ENCODE results near the gene ANXA1. TPM values are rescaled to one million over a fixed set of nuclear protein-coding genes. Genes with fewer than 3 reads are reported as not detected.

Gene ANXA1
- total and polyA plus RNA-seq, 4 donors: 4.8 to 28.6 (median 14.5) TPM

- DNase-seq (ENCODE audit: low spot score): no peak
- Histone ChIP-seq H3K4me1 (ENCODE audit: control insufficient read depth in 4 of 4, insufficient read depth in 4 of 4, low read length in 3 of 4) (no peaks in the 10 kb centered on the region), H3K9ac (ENCODE audit: low read depth in 1 of 2, low read length in 2 of 2) (no peak overlapping the region), H3K4me3 (ENCODE audit: low read depth in 1 of 3, low read length in 3 of 3) (no peak overlapping the region), H3K9me3 (ENCODE audit: control insufficient read depth in 4 of 4, low read length in 3 of 4) (no peaks in the 10 kb centered on the region), H3K27me3 (ENCODE audit: control insufficient read depth in 4 of 4, insufficient read depth in 4 of 4, low read length in 3 of 4) (no peaks in the 10 kb centered on the region), H3K36me3 (ENCODE audit: control insufficient read depth in 4 of 4, insufficient read depth in 3 of 4, low read depth in 1 of 4, low read length in 3 of 4) (no peaks in the 10 kb centered on the region), H3K27ac (ENCODE audit: low read depth in 1 of 2, low read length in 2 of 2) (no peak overlapping the region)
- 94% methylated on average over 3 of the region's 3 CpGs for WGBS
- TF ChIP-seq ATF3 (IDR thresholded peaks at IDR 0.05): no peak
- TF ChIP-seq YY1 (IDR thresholded peaks at IDR 0.05): no peak
- TF ChIP-seq JUND (IDR thresholded peaks at IDR 0.05): no peak
- TF ChIP-seq FOXA1 (IDR thresholded peaks at IDR 0.05): no peak
- TF ChIP-seq HNF4A (conservative IDR thresholded peaks at IDR 0.05): no peak
- TF ChIP-seq GABPA (IDR thresholded peaks at IDR 0.05 in 1 of 2, conservative IDR thresholded peaks at IDR 0.05 in 1 of 2): no peak
- TF ChIP-seq SP1 (IDR thresholded peaks at IDR 0.05): no peak
- no peak for TF ChIP-seq ZBTB33 (IDR thresholded peaks at IDR 0.05)
- TF ChIP-seq REST (IDR thresholded peaks at IDR 0.05): no peak
- TF ChIP-seq FOXA2 (IDR thresholded peaks at IDR 0.05): no peak
- TF ChIP-seq NR2F2 (IDR thresholded peaks at IDR 0.05): no peak
- TF ChIP-seq RAD21 (IDR thresholded peaks at IDR 0.05): no peak
- no peak for TF ChIP-seq EGR1 (IDR thresholded peaks at IDR 0.05; ENCODE audit: low read depth in 2 of 2)
- TF ChIP-seq, protein P1, sequence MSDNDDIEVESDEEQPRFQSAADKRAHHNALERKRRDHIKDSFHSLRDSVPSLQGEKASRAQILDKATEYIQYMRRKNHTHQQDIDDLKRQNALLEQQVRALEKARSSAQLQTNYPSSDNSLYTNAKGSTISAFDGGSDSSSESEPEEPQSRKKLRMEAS (IDR thresholded peaks at IDR 0.05): no peak
- TF ChIP-seq, protein P2, sequence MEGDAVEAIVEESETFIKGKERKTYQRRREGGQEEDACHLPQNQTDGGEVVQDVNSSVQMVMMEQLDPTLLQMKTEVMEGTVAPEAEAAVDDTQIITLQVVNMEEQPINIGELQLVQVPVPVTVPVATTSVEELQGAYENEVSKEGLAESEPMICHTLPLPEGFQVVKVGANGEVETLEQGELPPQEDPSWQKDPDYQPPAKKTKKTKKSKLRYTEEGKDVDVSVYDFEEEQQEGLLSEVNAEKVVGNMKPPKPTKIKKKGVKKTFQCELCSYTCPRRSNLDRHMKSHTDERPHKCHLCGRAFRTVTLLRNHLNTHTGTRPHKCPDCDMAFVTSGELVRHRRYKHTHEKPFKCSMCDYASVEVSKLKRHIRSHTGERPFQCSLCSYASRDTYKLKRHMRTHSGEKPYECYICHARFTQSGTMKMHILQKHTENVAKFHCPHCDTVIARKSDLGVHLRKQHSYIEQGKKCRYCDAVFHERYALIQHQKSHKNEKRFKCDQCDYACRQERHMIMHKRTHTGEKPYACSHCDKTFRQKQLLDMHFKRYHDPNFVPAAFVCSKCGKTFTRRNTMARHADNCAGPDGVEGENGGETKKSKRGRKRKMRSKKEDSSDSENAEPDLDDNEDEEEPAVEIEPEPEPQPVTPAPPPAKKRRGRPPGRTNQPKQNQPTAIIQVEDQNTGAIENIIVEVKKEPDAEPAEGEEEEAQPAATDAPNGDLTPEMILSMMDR (IDR thresholded peaks at IDR 0.05; ENCODE audit: low read depth, low read length, missing input control): no peak
Observed at GRCh38 chr9:73166468-73166867, 14.8 kb downstream of the ANXA1 start.

DNA sequence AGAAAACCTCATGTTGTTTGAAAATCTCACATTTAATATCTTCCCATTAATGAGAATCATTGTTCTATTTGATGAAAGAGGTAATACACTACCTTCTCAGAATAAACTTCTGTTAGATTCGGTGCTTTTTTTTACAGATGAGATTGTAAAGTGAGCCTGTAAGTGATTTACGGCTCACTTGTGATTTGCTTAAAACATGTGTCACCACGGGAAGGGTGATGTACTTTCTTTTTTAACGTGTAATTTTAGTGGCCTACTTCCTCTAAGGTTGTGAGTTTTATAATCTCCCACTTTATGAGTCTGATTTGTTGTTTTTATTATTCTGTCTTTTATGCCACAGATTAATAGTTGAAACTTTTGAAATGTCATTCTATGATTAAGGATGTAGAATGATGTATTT is 15.9 kb downstream of the ANXA1 start:
- no peaks in the 10 kb centered on the region for H3K36me3 ChIP-seq (ENCODE audit: control insufficient read depth in 4 of 4, insufficient read depth in 3 of 4, low read depth in 1 of 4, low read length in 3 of 4)
- DNase-seq (ENCODE audit: low spot score): no peak
- no peak overlapping the region for H3K9ac ChIP-seq (ENCODE audit: low read depth in 1 of 2, low read length in 2 of 2)
- no peak for TF ChIP-seq ATF3 (IDR thresholded peaks at IDR 0.05)
- no peak for TF ChIP-seq FOXA1 (IDR thresholded peaks at IDR 0.05)
- TF ChIP-seq, protein P2 (IDR thresholded peaks at IDR 0.05; ENCODE audit: low read depth, low read length, missing input control): no peak
- TF ChIP-seq TAF1 (conservative IDR thresholded peaks at IDR 0.05): no peak
- TF ChIP-seq GABPA (IDR thresholded peaks at IDR 0.05 in 1 of 2, conservative IDR thresholded peaks at IDR 0.05 in 1 of 2): no peak
- no peaks in the 10 kb centered on the region for H3K27me3 ChIP-seq (ENCODE audit: control insufficient read depth in 4 of 4, insufficient read depth in 4 of 4, low read length in 3 of 4)
- H3K9me3 ChIP-seq (ENCODE audit: control insufficient read depth in 4 of 4, low read length in 3 of 4): no peaks in the 10 kb centered on the region
- H3K27ac ChIP-seq (ENCODE audit: low read depth in 1 of 2, low read length in 2 of 2): no peak overlapping the region
- H3K4me1 ChIP-seq (ENCODE audit: control insufficient read depth in 4 of 4, insufficient read depth in 4 of 4, low read length in 3 of 4): no peaks in the 10 kb centered on the region
- WGBS: 66% methylated on average over 4 of the region's 4 CpGs
- H3K4me3 ChIP-seq (ENCODE audit: low read depth in 1 of 3, low read length in 3 of 3): no peak overlapping the region

Data from liver (tissue), 9 donors.